MM.1S (cell line): ENCODE measurements around the gene DPP6.

ENCODE experiments used
- CTCF ChIP-seq: fragments of 300-600 bp; sonication (generic); IDR thresholded peaks from 2 replicates; pipeline ENCODE4 v1.5.1; 2016; ENCODE audit warnings: antibody characterized with exemption, low read length, mixed read lengths
- EZH2phosphoT487 ChIP-seq: fragments of 300-600 bp; sonication (generic); IDR thresholded peaks from 2 replicates; pipeline ENCODE4 v1.6.1; 2018; ENCODE audit warnings: antibody characterized with exemption, low read length

- TF ChIP-seq CTCF (no peak), EZH2phosphoT487 (no peak)
These were observed 375.3 kb downstream of the DPP6 start for GRCh38 chr7:154427533-154427932.
